HG03039 (cell line): ENCODE data around the gene TRMU.

ENCODE experiments used
- ATAC-seq: cut with Tn5 transposase; IDR thresholded peaks from one replicate; pipeline ENCODE4 v1.9.1; 2021; ENCODE audit warnings: mild to moderate bottlenecking, moderate library complexity; ENCODE audit not compliant: unreplicated experiment

Gene TRMU

DNA sequence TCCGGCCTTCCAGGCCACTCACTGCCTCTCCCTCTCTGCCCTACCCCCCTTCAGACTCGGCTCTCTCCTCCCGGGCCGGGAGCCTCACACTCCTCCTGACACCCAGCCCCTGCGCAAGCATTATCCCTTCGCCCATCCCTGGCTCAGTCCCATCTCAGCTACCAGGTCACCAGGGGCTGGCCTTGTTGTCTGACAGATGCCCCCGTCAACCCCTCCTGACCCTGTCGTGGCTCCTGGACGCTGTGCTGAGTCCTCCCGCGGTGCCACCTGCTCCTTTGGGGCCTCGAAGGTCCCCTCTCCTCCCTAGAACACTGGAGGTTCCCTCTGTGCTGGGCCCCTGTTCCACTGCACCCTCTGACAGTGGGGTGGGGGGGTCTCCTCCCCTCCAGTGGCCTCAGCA is 32.9 kb downstream of the TRMU start:
- no peak for ATAC-seq

DNA sequence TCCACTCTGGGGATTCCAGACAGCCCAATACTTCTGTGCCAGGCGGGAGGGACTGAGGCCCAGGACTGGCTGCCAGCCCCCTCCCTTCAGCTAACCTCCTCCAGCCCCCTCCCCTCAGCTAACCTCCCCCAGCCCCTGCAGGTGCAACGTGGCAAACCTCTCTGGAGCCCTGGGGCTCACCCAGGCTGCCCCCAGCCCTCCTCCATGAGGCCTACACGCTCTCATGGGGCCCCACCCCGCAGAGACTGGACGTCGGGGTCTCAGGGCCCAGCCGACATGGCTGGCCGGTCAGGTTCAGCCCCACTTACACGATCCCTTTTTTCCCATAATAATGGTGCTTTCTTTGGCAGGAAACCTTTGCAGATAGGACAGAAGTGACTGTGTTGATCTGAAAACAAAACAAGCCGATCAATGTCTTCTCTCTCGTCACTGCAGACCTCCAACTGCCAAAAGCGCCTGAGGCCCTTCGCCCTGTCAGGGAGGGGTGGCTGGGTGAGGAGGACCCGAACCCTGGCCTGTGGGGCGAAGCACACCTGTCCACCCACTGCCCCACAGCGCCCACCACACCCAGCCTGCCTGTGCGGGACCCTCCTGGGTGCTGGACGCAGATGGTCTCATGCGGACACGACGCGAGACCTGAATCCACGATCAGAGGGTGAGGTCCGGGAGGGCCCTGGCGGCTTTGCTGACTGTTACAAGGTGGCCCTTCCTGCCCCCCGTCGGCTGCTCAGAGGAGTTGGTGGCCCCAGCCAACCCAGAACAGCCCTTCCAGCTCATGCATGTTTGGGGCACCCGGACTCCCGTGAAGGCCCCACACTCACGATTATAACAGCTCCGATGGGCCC is 33.6 kb downstream of the TRMU start:
- ATAC-seq, result no peak

DNA sequence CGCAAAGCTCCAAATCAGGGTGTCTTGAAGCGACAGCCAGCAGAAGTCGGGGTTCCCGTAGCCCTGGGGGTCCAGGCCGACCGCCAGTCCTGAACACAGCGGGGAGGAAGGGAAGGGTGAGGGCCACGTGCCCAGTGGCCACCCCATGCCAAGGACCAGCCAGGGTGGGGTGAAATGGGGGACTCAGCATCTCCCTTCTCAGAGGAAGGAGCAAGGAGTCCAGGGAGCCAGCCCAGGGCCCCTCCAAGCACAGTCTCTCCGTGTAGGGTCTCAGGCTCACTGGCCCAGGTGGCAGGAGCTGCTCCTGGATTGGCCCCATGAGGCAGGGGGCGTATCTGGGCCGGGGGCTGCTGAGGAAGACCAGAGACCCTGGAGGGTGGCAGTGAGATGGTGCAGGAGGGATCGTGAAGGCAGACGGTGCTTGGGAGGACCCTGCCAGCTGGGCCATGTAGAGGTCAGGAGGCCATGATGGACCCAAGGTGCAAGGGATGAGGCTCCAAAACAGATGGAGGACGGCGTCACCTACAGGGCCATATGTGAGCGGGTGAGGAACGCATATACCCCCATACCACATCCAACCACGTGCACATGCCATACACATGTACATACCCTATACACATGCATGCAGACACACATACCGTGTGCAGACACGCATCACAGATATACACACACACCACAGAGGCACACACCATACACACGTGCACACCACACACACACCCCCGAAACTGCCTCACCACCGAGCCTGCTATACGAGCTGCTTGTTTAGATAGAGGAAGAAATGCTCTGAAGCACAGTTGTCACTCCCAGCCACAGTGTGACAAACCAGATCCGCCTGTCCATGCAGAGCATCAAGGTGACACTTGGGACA is 34.4 kb downstream of the TRMU start:
- no peak for ATAC-seq

DNA sequence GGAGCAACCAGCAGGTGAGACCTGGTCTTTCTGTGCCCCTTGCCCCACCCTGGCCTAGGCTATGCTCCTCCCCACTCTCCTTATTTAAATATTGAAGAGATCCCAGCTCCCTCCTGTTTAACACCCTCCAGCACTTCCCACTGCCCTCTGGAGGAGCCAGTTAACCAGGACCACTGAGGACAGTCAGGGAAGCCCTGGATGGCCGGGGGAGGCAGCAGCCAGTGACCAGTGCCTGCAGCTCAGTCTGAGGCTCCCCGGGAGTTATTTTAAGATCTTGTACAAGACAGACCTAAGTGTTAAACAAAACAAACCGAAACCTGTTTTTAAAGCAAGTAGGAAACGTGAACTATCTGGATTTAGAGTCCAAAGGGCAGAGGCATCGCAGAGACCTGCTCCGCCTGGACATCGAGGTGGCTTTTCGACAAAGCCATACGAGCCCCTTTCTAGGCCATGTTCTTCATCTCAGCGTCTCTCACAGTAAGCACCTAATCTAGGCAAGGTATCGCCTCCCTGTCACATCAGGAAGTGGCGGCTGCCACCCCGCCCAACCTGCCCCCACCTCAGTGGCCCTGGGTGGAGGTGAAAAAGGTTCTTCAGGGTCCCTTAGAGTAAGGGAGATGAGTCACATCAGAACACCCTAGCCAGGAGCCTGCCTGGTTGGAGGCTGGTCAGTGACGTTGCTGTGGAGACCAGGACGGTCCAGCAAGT is 35.2 kb downstream of the TRMU start:
- no peak for ATAC-seq

DNA sequence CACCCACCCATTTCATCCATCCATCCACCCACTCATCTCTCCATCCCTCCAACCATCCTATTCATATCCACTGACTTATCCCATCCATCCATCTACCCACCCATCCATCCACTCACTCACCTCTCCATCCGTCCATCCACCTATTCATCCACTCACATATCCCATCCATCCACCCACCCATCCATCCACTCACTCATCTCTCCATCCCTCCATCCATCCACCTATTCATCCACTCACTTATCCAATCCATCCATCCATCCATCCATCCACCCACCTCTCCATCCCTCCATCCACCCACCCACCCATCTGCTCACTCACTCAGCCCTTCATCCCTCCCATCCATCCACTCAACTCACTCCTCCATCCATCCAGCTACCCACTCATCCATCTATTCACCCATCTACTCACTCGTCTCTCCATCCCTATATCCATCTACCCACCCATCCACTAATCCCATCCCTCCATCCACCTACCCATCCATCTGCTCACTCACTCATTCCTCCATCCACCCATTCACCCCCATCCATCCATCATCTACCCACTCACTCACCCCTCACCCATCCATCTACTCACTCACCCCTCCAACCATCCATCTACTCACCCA is 36.2 kb downstream of the TRMU start:
- no peak for ATAC-seq

DNA sequence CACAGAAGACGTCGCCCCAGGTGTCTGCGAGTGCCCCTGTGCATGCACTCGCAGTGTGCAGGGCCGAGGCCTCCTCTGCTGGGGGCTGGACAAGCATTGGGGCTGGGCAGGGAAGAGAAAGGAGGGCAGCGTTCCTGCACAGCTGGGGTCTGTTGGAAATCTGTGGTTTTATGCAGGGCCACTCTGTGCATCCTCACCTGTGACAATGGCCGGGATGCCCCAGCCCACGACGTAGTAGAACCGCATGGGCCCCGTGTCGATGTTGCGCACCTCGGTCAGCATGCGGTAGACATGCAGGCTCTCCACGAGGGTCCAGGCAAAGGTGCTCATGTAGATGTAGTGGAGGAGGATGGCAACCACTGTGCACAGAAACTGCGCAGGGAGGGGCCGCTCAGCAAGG is 37.2 kb downstream of the TRMU start:
- ATAC-seq, result no peak

- no peak for ATAC-seq
Observed at GRCh38 chr22:46373159-46373558, 37.6 kb downstream of the TRMU start.

- no peak for ATAC-seq
Observed at GRCh38 chr22:46373921-46374662, 38.6 kb downstream of the TRMU start.

- ATAC-seq, result no peak
Observed at GRCh38 chr22:46374663-46375474, 39.4 kb downstream of the TRMU start.

GRCh38 chr22:46376111-46376510 is 40.6 kb downstream of the TRMU start:
- ATAC-seq, result no peak

- no peak for ATAC-seq
Observed at GRCh38 chr22:46376908-46377524, 41.5 kb downstream of the TRMU start.

DNA sequence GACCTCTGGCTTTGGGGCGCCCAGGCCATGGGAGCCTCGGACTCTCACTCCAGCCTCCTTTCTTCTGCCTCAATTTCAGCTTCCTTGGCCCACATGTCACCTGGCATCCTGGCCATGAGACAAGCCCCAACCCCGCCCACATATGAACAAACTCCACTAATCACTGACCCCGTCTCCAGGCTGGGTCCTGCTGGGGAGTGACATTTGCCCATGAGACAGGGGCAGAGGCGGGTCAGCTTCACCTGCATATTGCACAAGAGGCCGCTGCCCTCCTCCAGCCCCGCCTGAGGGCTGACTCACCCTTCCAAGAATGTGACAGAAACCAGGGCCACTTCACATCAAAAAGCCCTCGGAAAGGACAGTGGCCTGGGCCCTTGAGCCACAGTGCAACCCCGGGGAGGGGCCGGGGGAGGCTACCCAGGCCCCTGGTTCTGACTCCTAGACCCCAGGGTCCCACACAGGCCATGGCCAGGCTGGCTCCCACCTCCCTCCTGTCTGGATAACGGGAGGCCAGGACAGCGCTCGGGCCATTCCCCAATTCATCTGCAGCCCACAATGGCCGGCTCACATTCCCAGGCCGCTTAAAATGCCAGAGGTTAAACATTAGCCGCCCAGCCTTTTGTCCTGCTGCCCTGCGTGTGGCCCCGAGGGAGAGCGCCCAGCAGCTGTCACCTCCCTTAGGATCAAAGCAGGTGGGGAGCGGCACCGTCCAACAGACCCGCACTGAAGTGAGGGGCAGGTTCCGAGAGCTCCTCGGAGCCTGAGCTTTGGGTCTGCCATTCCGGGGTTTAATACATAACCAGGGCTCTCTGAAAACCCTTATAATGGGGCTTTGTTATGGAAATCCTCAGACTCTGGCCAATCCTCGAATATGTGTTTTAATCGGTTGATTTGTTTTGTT is 42.3 kb downstream of the TRMU start:
- ATAC-seq, result no peak

GRCh38 chr22:46378426-46379065 is 43.0 kb downstream of the TRMU start:
- no peak for ATAC-seq

DNA sequence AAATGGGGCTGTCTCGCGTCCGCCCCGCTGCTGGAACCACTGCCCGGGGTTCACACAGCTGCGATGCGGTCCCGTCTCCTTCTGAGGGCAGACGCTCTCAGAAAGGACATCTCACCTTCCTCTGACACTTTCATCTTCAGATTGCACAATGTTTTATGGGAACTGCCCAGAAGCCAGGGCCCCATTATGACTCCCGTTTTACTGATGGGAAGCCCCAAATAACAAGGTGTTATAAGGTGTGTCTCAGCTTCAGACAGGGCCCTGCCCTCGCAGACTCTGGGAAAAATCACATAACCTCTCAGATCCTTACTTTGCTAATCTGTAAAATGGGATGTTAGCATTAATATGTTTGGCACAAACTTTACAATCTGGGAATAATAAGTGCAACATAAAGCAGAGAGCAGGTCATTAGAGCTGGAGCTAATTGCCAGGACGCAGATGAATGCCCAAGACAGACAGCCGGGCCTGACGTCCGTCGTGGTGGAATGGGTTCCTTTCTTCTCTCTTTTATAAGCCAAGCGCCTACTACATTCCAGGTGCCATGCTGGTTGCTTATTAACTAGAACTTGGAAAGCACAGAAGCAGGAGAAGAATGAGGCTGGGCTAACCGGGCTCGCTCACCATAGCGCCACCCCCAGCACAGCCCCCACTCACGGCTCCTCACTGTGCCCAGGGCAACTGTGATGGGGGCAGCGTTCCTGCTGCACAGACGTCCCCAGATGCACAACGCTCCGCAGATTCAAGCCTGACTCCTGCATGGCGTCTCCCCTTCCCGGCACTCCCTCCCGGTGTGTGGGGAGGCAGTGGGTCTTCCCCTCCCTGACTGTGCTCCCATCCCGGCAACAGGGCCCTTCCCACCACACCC is 43.8 kb downstream of the TRMU start:
- no peak for ATAC-seq

GRCh38 chr22:46380069-46380468 is 44.6 kb downstream of the TRMU start:
- no peak for ATAC-seq

GRCh38 chr22:46380581-46380980 is 45.1 kb downstream of the TRMU start:
- no peak for ATAC-seq

DNA sequence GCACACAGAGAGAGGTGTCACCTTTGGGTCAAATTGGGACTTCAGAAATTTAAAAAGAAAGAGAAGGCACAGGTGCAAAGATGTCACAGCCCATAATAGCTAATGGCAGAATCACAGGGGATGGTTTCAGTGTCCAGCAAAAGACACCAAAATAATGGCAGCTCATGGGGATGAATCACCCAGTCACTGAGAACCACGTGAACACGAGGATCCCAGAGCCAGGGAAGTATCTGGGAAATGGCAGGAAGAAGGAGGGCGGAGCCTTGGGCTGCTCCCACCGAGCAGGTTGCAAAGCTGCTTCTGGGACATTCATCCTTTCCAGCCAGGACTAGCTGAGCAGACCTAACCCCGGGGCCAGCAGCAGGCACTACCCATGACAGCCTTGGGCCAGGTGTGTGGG is 45.6 kb downstream of the TRMU start:
- no peak for ATAC-seq
